GM21367 (cell line): ENCODE measurements around the gene NT5C1A.

Experiments
- ATAC-seq: cut with Tn5 transposase; IDR thresholded peaks from one replicate; pipeline ENCODE4 v1.9.1; 2021; ENCODE audit not compliant: unreplicated experiment

NT5C1A gene

DNA sequence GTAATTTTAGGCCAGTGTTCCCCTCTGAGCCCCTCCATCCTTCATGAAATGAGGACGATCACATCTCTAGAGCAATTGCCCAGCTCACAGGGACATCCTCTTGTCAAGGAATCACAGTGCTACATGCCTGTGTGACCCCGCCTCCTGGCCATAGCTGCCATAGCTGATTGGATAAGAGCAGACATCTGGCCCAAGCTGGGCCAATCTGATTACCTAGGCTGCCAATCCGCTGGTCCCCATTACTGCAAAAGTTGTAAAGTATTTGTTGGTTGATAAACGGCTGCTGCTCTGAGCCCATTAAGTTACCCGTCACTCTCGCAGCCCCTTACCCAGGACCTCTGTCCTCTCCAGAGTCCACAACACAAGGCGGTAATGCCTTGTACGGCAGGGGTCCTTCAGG lies 8.3 kb downstream of the NT5C1A start:
- ATAC-seq = no peak

GRCh38 chr1:39662861-39663260 lies 9.0 kb downstream of the NT5C1A start:
- no peak for ATAC-seq

- ATAC-seq = no peak
Observed at GRCh38 chr1:39659538-39659937, 12.4 kb downstream of the NT5C1A start.

DNA sequence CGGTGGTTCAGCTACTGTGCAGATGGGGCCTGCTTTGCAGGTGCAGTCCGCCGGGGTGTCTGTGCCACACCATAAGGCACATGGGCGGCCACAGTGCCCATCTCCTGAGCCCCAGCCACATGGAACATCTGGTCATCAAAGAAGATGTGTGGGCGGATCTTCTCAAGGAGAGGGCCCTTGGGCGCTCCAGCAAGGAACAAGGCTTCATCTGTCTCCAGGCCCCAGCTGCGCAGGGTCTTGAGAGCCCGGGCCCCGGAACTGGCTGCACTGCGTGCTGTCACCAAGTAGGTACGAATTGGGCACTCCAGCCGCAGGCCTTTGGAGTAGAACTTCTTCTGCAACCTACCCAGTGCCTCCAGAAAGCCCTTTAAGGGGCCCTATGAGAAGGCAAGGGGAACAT lies 12.8 kb downstream of the NT5C1A start:
- ATAC-seq = no peak

DNA sequence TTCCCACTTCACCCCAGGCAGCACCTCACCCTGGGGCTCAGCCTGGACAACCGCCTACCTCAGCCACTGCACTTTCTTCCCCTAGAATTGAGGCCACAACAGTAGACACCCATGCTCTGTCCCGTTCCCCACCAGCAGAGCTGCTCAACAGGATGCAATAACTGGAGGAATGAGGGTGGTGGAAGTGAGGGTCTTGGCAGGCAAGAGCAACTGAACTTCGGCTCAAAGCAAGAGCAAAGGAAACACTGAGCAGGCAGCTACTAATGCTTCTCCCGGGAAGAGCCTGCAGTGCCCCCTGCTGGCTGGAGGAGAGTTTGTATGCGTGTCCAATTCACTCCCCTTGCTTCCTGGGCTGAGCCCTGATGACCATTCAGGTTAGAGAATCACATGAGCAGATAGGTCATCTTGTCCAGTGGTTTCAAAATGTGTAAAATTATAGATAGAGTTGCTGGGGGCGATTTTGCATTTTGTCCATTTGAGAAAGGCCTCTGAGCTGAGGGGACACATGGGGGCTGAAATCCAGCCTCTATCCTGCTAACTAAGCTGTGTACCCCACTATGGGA lies 13.9 kb downstream of the NT5C1A start:
- no peak for ATAC-seq

DNA sequence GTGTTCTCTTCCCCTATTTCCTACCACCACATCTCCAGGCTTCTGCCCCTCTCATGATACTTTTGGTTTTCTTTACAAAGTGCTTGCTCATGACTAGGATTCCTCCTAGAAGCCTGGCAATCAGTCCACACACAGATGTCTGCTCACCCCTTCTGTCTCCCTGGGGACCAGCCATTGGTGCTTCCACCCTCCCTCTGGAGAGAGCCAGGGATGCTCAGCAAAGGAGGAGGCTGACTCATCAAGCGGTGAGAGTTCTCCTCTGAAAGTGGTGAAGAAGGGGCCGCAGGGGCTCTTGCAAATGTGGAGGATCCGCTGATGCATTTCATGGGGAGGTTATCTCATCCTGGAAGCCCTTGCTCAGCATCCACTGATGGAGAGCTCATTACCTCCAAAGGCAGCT lies 14.5 kb downstream of the NT5C1A start:
- ATAC-seq = no peak

GRCh38 chr1:39656391-39656790 lies 15.5 kb downstream of the NT5C1A start:
- ATAC-seq = no peak

DNA sequence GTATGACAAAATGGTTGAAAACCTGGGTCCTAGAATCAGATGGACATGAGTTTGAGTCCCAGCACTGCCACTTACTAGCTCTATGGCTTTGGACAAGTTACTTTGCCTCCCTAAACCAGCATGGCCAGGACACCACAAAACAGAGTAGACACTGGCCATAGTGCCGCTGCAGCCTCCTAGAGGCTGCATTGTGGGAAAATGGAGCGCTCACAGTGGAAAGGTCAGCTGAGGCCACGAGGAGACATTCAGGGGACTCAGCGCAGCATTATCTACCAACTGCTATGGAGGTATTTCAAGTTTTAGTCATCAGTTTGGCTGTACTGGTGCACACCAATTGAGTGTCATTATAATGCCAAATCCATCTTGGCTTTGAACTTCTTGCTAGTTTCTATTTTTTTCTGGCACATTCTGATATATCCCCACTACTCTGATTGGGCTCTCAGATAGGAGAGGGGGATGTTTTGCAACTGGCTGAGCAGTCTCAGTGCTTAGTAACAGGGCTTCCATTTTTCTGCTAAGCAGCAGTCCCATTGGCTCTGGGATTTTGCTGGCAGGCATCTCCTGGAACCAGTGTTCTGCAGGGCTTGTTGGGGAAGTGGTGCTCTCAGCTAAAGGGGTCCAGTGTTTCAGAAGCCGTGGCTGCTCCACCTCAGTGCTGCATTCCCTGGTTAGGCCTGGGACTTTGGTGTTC lies 16.2 kb downstream of the NT5C1A start:
- no peak for ATAC-seq

GRCh38 chr1:39654291-39654690 lies 17.6 kb downstream of the NT5C1A start:
- ATAC-seq = no peak

DNA sequence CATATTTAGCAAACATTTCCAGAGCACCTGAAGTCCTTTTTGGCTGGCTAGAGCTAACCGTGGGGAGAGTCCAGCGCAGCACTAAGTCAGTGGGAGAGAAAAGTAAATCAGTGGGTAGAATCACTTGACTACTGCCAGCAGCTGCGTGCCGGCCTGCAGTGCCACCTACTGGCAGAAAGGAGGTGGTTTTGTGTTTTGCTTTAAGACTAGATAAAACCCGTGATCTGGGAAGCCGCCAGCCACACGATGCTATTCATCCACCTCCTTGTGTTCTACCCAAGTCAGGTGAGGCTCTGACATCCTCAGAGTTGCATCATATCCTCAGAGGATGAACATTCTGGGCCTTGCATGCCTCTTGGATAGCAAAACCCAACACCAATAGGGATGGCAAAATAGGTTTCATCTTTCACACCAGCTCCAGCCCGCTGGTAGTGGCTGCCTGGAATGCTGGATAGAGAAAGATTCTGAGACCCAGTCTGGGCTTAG lies 18.3 kb downstream of the NT5C1A start:
- ATAC-seq = no peak

GRCh38 chr1:39652554-39652953 lies 19.4 kb downstream of the NT5C1A start:
- ATAC-seq = no peak

- ATAC-seq = no peak
Observed at GRCh38 chr1:39652105-39652504, 19.8 kb downstream of the NT5C1A start.

GRCh38 chr1:39650431-39650830 lies 21.5 kb downstream of the NT5C1A start:
- ATAC-seq = no peak

DNA sequence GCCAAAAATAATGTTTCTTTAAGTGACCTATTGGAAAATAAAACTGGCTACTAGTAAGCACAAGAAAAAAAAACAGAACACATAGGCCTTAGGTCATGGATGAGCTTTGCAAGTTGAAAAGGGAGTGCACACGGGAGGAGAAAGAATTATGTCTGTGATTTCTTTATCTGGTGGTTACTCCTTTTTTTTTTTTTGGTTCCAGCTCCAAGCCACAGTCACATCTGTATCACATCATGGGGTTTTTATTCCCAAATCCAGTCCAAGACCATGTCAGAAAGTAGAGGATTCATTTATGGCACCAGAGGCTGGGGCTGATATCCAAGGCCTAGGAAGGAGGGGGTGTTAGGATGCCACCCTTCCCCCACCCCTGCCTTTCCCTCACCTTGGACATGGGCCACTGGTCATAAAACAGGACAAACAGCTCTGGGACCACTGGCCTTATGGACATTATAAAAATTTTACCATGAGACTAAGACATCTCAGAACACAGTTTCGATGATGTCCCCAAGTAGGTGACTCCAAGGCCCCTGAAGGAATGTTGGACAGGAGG lies 22.2 kb downstream of the NT5C1A start:
- no peak for ATAC-seq

GRCh38 chr1:39648496-39648895 lies 23.4 kb downstream of the NT5C1A start:
- ATAC-seq = no peak

DNA sequence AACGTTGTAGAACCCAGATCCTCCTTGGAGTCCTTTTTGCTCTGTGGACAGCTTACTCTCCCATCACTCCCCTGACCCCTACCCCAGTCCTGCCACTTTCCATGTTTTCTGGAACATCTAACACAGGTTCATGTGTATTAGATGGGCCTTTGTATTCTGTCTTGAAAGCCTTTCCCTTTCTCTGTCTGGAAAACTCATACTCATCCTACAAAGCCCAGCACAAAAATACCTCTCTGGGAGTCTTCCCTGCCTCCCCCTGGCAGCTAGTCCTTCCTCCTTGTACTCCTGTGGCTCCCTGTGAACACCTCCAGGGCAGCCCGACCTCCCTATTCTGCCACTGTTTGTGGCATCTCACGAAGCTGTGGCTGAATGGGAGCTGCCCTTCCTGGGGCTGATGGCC lies 24.7 kb downstream of the NT5C1A start:
- ATAC-seq = no peak

- no peak for ATAC-seq
Observed at GRCh38 chr1:39646232-39647081, 25.4 kb downstream of the NT5C1A start.

DNA sequence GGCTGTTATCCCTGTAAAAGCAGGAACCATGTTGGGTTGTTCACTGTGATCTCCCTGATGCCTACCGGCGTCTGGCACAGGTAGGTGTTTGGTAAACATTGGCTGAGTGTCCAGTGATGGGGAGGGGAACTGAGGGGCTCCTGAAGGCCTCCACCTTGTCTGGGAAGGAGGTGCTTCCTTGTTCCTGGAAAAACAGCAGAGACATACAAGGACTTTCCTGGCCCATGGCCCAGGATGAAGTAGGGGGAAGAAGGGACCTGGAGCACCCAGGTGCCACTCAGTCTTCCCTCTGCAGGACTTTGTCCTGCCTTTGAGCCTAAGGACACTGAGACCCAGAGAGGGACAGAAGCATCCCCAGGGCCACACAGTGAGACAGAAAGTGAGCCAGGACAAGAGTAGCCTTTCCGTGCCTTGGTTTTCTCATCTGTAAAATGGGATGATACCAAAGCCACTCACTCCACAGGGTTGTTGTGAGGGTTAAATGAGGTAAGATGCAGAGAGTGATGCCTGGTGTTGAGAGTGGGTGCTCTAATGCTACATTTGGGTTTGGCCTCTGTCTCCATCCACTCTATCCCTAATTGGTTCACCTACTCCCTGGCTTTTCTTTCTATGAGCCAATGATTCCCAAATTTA lies 26.4 kb downstream of the NT5C1A start:
- no peak for ATAC-seq

DNA sequence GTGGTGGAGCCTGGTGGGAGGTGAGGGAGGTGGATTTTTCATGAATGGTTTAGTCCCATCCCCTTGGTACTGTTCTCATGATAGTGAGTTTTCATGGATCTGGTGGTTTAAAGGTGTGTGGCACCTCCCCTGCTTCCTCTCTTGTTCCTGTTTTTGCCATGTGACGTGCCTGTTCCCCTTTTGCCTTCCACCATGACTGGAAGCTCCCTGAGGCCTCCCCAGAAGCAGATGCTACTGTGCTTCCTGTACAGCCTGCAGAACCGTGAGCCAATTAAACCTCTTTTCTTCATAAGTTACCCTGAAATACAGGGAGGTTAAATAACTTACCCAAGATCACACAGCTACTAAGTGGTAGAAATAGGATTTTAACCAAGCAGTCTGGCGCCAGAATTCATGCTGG lies 28.2 kb downstream of the NT5C1A start:
- no peak for ATAC-seq

DNA sequence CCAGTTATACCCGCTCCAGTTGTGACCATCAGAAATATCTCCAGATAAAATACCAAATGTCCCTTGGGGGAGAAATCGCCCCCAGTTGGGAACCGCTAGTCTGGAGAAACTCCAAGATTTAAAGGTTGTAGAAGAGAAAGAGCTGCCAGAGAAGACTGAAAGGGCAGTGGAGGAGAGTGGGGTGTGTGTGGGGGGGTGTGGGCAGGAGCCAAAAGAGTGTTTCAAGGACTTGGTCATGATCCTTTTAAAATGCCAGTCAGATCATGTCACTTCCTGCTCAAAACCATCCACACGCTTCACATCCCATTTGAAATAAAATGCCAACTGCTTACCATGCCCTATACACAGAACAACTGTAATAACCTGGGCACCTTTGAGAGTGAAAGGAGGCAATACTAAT lies 29.1 kb downstream of the NT5C1A start:
- ATAC-seq = no peak

DNA sequence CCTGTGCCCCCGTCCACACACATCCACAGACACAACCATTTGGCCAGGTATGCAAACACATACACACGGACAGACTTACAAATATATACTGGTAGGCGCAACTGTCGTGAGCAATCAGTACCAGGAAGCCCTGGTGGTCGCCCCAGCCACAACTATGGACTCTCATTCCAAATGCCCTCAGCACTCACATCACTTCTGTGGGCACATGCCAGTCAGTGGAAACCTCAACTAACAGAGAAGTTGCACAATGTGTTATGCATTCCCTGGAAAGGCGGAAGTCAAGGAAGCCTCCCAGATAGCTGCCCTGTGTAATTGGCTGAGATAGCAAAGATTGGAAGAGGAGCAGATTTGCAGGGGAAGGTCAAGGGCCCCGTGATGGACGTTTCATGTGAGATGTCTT lies 31.0 kb downstream of the NT5C1A start:
- no peak for ATAC-seq
